HEK293 (cell line): ENCODE data around the gene EFNB1.

Experiments used
- CTCF ChIA-PET: fragments of 350-600 bp; formaldehyde crosslinking; extraction: SDS; loops from one replicate; lab custom pipeline; 2021; ENCODE audit warnings: antibody characterized with exemption; lab: Yijun Ruan, JAX
- POLR2A ChIA-PET: fragments of 300-600 bp; formaldehyde crosslinking; extraction: SDS; loops from one replicate; lab custom pipeline; 2020; ENCODE audit warnings: antibody characterized with exemption, inconsistent platforms; lab: Yijun Ruan, JAX
- H3K27ac ChIP-seq: fragments of 200-500 bp; sonication (Bioruptor generic); 2 replicates; pipeline ENCODE4 v1.5.1; 2014; ENCODE audit warnings: low read depth, low read length, control low read depth, inconsistent platforms; ENCODE audit errors: extremely low read depth
- H3K36me3 ChIP-seq, 2 experiments: fragments of 200-500 bp in 1 of 2; sonication (Bioruptor generic) in 1 of 2; 1 replicate in 1 of 2; 2 replicates in 1 of 2; pipeline ENCODE4 v1.5.1; 2014 to 2017; ENCODE audit warnings: inconsistent platforms in 2 of 2, low read length in 2 of 2; ENCODE audit not compliant: control insufficient read depth in 2 of 2, insufficient read depth in 1 of 2
- H3K4me1 ChIP-seq: fragments of 200-500 bp; sonication (Bioruptor generic); 2 replicates; pipeline ENCODE4 v1.5.1; 2014; ENCODE audit warnings: mild to moderate bottlenecking, low read length, inconsistent platforms; ENCODE audit not compliant: control insufficient read depth, insufficient read depth
- H3K4me3 ChIP-seq: 2 replicates; pipeline ENCODE4 v1.5.1; 2011; ENCODE audit warnings: low read depth, mild to moderate bottlenecking, control low read depth, low read length, moderate library complexity
- H3K9me3 ChIP-seq: fragments of 200-500 bp; sonication (Bioruptor generic); 2 replicates; pipeline ENCODE4 v1.5.1; 2014; ENCODE audit warnings: low read depth, low read length, inconsistent platforms; ENCODE audit not compliant: control insufficient read depth, insufficient read depth
- BCL6B ChIP-seq: fragments of 450-650 bp; formaldehyde crosslinking; IDR thresholded peaks from 2 replicates; pipeline ENCODE4 v1.5.1; 2017; ENCODE audit warnings: missing biosample characterization, missing genetic modification characterization
- GLI4 ChIP-seq: fragments of 450-650 bp; formaldehyde crosslinking; IDR thresholded peaks from 2 replicates; pipeline ENCODE4 v1.5.1; 2016; ENCODE audit warnings: missing biosample characterization, missing genetic modification characterization
- GLIS1 ChIP-seq: fragments of 450-650 bp; formaldehyde crosslinking; IDR thresholded peaks from 2 replicates; pipeline ENCODE4 v1.5.1; 2016; ENCODE audit warnings: missing biosample characterization, missing genetic modification characterization
- INSM2 ChIP-seq: fragments of 450-650 bp; formaldehyde crosslinking; IDR thresholded peaks from 2 replicates; pipeline ENCODE4 v1.5.1; 2016; ENCODE audit warnings: missing biosample characterization, missing genetic modification characterization
- KLF17 ChIP-seq: fragments of 450-650 bp; formaldehyde crosslinking; IDR thresholded peaks from 2 replicates; pipeline ENCODE4 v1.5.1; 2016; ENCODE audit warnings: missing biosample characterization, missing genetic modification characterization
- KLF8 ChIP-seq: fragments of 450-650 bp; formaldehyde crosslinking; IDR thresholded peaks from 2 replicates; pipeline ENCODE4 v1.5.1; 2016; ENCODE audit warnings: missing biosample characterization, missing genetic modification characterization
- MEIS1 ChIP-seq: sonication (generic); formaldehyde crosslinking; IDR thresholded peaks from 2 replicates; pipeline ENCODE4 v1.8.1; 2022; ENCODE audit warnings: missing genetic modification reagents, mild to moderate bottlenecking, borderline replicate concordance
- ZBTB17 ChIP-seq: fragments of 450-650 bp; formaldehyde crosslinking; IDR thresholded peaks from 2 replicates; pipeline ENCODE4 v1.5.1; 2016; ENCODE audit warnings: missing biosample characterization, missing genetic modification characterization
- ZBTB21 ChIP-seq: fragments of 450-650 bp; formaldehyde crosslinking; IDR thresholded peaks from 2 replicates; pipeline ENCODE4 v1.5.1; 2017; ENCODE audit warnings: missing biosample characterization, missing genetic modification characterization
- ZBTB26 ChIP-seq: fragments of 450-650 bp; formaldehyde crosslinking; optimal IDR thresholded peaks from 2 replicates; pipeline ENCODE3; 2016; ENCODE audit warnings: missing biosample characterization, mild to moderate bottlenecking, missing genetic modification characterization
- ZBTB44 ChIP-seq: fragments of 450-650 bp; IDR thresholded peaks from 2 replicates; pipeline ENCODE4 v1.5.1; 2018; ENCODE audit warnings: missing biosample characterization, mild to moderate bottlenecking, missing genetic modification characterization
- ZNF138 ChIP-seq: fragments of 450-650 bp; formaldehyde crosslinking; IDR thresholded peaks from 2 replicates; pipeline ENCODE4 v1.5.1; 2016; ENCODE audit warnings: missing biosample characterization, missing genetic modification characterization, borderline replicate concordance
- ZNF155 ChIP-seq: fragments of 450-650 bp; formaldehyde crosslinking; IDR thresholded peaks from 2 replicates; pipeline ENCODE4 v1.5.1; 2016; ENCODE audit warnings: missing biosample characterization, missing genetic modification characterization
- ZNF184 ChIP-seq: fragments of 450-650 bp; IDR thresholded peaks from 2 replicates; pipeline ENCODE4 v1.5.1; 2018; ENCODE audit warnings: missing biosample characterization, mild to moderate bottlenecking, missing genetic modification characterization
- ZNF19 ChIP-seq: fragments of 450-650 bp; formaldehyde crosslinking; IDR thresholded peaks from 2 replicates; pipeline ENCODE4; 2016; ENCODE audit warnings: missing biosample characterization, missing genetic modification characterization, low read depth
- ZNF223 ChIP-seq: fragments of 450-650 bp; formaldehyde crosslinking; IDR thresholded peaks from 2 replicates; pipeline ENCODE4 v1.5.1; 2016; ENCODE audit warnings: missing biosample characterization, missing genetic modification characterization
- ZNF24 ChIP-seq: fragments of 450-650 bp; formaldehyde crosslinking; IDR thresholded peaks from 2 replicates; pipeline ENCODE4 v1.5.1; 2016; ENCODE audit warnings: missing biosample characterization, missing genetic modification characterization
- ZNF292 ChIP-seq: fragments of 450-650 bp; formaldehyde crosslinking; IDR thresholded peaks from 2 replicates; pipeline ENCODE4 v1.5.1; 2016; ENCODE audit warnings: low read depth, missing biosample characterization, missing genetic modification characterization, borderline replicate concordance
- ZNF324 ChIP-seq: fragments of 450-650 bp; formaldehyde crosslinking; IDR thresholded peaks from 2 replicates; pipeline ENCODE4 v1.5.1; 2016; ENCODE audit warnings: missing biosample characterization, missing genetic modification characterization
- ZNF335 ChIP-seq: fragments of 450-650 bp; formaldehyde crosslinking; conservative IDR thresholded peaks from 2 replicates; pipeline ENCODE4 v1.5.1; 2016; ENCODE audit warnings: missing biosample characterization, missing genetic modification characterization
- ZNF416 ChIP-seq: fragments of 450-650 bp; formaldehyde crosslinking; IDR thresholded peaks from 2 replicates; pipeline ENCODE4 v1.5.1; 2016; ENCODE audit warnings: missing biosample characterization, missing genetic modification characterization
- ZNF473 ChIP-seq: fragments of 450-650 bp; formaldehyde crosslinking; IDR thresholded peaks from 2 replicates; pipeline ENCODE4 v1.5.1; 2017; ENCODE audit warnings: missing biosample characterization, missing genetic modification characterization
- ZNF48 ChIP-seq: fragments of 450-650 bp; formaldehyde crosslinking; IDR thresholded peaks from 2 replicates; pipeline ENCODE4 v1.5.1; 2016; ENCODE audit warnings: missing biosample characterization, missing genetic modification characterization
- ZNF580 ChIP-seq: fragments of 450-650 bp; formaldehyde crosslinking; IDR thresholded peaks from 2 replicates; pipeline ENCODE4 v1.5.1; 2016; ENCODE audit warnings: missing biosample characterization, missing genetic modification characterization
- ZNF624 ChIP-seq: fragments of 450-650 bp; formaldehyde crosslinking; IDR thresholded peaks from 2 replicates; pipeline ENCODE4 v1.5.1; 2017; ENCODE audit warnings: missing biosample characterization, missing genetic modification characterization
- ZNF658 ChIP-seq: fragments of 450-650 bp; formaldehyde crosslinking; IDR thresholded peaks from 2 replicates; pipeline ENCODE4; 2016; ENCODE audit warnings: missing biosample characterization, missing genetic modification characterization
- ZNF660 ChIP-seq: fragments of 450-650 bp; IDR thresholded peaks from 2 replicates; pipeline ENCODE4 v1.5.1; 2018; ENCODE audit warnings: missing biosample characterization, mild to moderate bottlenecking, missing genetic modification characterization
- ZNF776 ChIP-seq: fragments of 450-650 bp; formaldehyde crosslinking; IDR thresholded peaks from 2 replicates; pipeline ENCODE4 v1.5.0; 2017; ENCODE audit warnings: missing biosample characterization, missing genetic modification characterization, borderline replicate concordance
- ZNF837 ChIP-seq: fragments of 450-650 bp; formaldehyde crosslinking; IDR thresholded peaks from 2 replicates; pipeline ENCODE4 v1.5.1; 2016; ENCODE audit warnings: missing biosample characterization, missing genetic modification characterization
- ZSCAN18 ChIP-seq: fragments of 450-650 bp; formaldehyde crosslinking; IDR thresholded peaks from 2 replicates; pipeline ENCODE4 v1.5.1; 2016; ENCODE audit warnings: missing biosample characterization, missing genetic modification characterization

EFNB1 gene

GRCh38 chrX:68835104-68835442 lies 6.3 kb downstream of the EFNB1 start:
- TF ChIP-seq GLIS1 (tag by site-specific recombination): no peak
- TF ChIP-seq ZNF580: no peak
- no peak for TF ChIP-seq ZNF658 (tag by site-specific recombination)
- no peak for TF ChIP-seq ZNF48 (tag by site-specific recombination)
- no peak for TF ChIP-seq ZNF837
- TF ChIP-seq KLF17: no peak
- no peak for TF ChIP-seq ZBTB17 (tag by site-specific recombination)
- no peak for TF ChIP-seq KLF8 (tag by site-specific recombination)
- TF ChIP-seq ZNF184: no peak
- TF ChIP-seq GLI4 (tag by site-specific recombination): no peak
- no peak for TF ChIP-seq ZNF776 (tag by site-specific recombination)
- TF ChIP-seq ZNF624 (tag by site-specific recombination): no peak
- no peak for TF ChIP-seq ZNF155 (tag by site-specific recombination)
- no peak for TF ChIP-seq ZNF416 (tag by site-specific recombination)
- no peak for TF ChIP-seq MEIS1 (CRISPR knock-in tag)
- no peak for TF ChIP-seq ZNF138 (tag by site-specific recombination)
- POLR2A ChIA-PET: no interaction called here

GRCh38 chrX:68835468-68835867 lies 6.6 kb downstream of the EFNB1 start:
- POLR2A ChIA-PET: no interaction called here
- CTCF ChIA-PET: interaction anchor here (4.3 kb wide), 1 partner anchor 8 kb away, joined by 18 read pairs; no protein-coding TSS in a partner anchor
- Histone ChIP-seq H3K4me3 (no peak overlapping the region), H3K4me1 (no peaks in the 10 kb centered on the region; the same call in 1 of the 2 replicates), H3K9me3 (no peaks in the 10 kb centered on the region), H3K27ac (no peak overlapping the region), H3K36me3 (peaks cover 0 to 47% of the 10 kb centered on the region in 2 experiments; a peak in 1 of 3 replicates)
- TF ChIP-seq ZNF223 (tag by site-specific recombination) (no peak), INSM2 (tag by site-specific recombination) (no peak), ZBTB21 (tag by site-specific recombination) (no peak), ZBTB26 (tag by site-specific recombination) (no peak), ZNF48 (tag by site-specific recombination) (no peak), BCL6B (tag by site-specific recombination) (no peak), ZNF660 (tag by site-specific recombination) (no peak), ZSCAN18 (no peak), ZNF24 (no peak), ZNF335 (no peak), ZNF324 (no peak), ZNF473 (tag by site-specific recombination) (no peak), ZNF292 (tag by site-specific recombination) (no peak), ZBTB44 (tag by site-specific recombination) (no peak), ZNF19 (no peak)

More at GRCh38 chrX:68835104-68835442, 6.3 kb downstream of the EFNB1 start:
- no peaks in the 10 kb centered on the region for H3K9me3 ChIP-seq
- no peaks in the 10 kb centered on the region; the same call in 1 of the 2 replicates for H3K4me1 ChIP-seq
- H3K36me3 ChIP-seq: peaks cover 0 to 43% of the 10 kb centered on the region in 2 experiments; a peak in 1 of 3 replicates
- no peak overlapping the region for H3K27ac ChIP-seq
- CTCF ChIA-PET: interaction anchor here (0.6 kb wide), 1 partner anchor 56 kb away, joined by 3 read pairs; no protein-coding TSS in a partner anchor
- no peak overlapping the region for H3K4me3 ChIP-seq
